CD14-positive monocyte (primary cell): ENCODE data around the gene RNFT2. TPM values are rescaled to one million over a fixed set of nuclear protein-coding genes. Genes with fewer than 3 reads are reported as not detected.

Experiments
- DNase-seq, 3 donors: peaks; one replicate each; pipeline ENCODE4 v3.0.0-alpha.2; 2011 to 2022
- H2AFZ ChIP-seq: 2 replicates; pipeline ENCODE4 v1.6.0; 2012; ENCODE audit warnings: mild to moderate bottlenecking, low read depth, low read length, inconsistent platforms; ENCODE audit not compliant: insufficient read depth, poor library complexity, severe bottlenecking
- H3K27ac ChIP-seq, 2 donors: 1 replicate in 1 of 2; 2 replicates in 1 of 2; pipeline ENCODE4 v1.5.1; 2012 to 2013; ENCODE audit warnings: low read length in 2 of 2, control low read depth in 1 of 2, inconsistent platforms in 1 of 2, low read depth in 1 of 2, mild to moderate bottlenecking in 1 of 2
- H3K27me3 ChIP-seq, 2 donors: one replicate each; pipeline versions ENCODE4 v1.6.0 to v1.6.1; 2011 to 2013; ENCODE audit warnings: low read length in 2 of 2; ENCODE audit not compliant: control insufficient read depth in 2 of 2, insufficient read depth in 2 of 2
- H3K36me3 ChIP-seq, 2 donors: replicated peaks in 1 of 2; 1 replicate in 1 of 2; 2 replicates in 1 of 2; pipeline versions ENCODE4 v1.5.1 to v1.6.1; 2012 to 2013; ENCODE audit warnings: low read length in 2 of 2, control low read depth in 1 of 2, inconsistent platforms in 1 of 2, mild to moderate bottlenecking in 1 of 2; ENCODE audit not compliant: insufficient read depth in 2 of 2, control insufficient read depth in 1 of 2
- H3K4me1 ChIP-seq, 2 donors: 1 replicate in 1 of 2; 2 replicates in 1 of 2; pipeline versions ENCODE4 v1.5.1 to v1.6.1; 2012 to 2013; ENCODE audit warnings: low read length in 2 of 2, control low read depth in 1 of 2, inconsistent platforms in 1 of 2, mild to moderate bottlenecking in 1 of 2, moderate library complexity in 1 of 2; ENCODE audit not compliant: insufficient read depth in 2 of 2, control insufficient read depth in 1 of 2
- H3K4me2 ChIP-seq: replicated peaks from 2 replicates; pipeline ENCODE3; 2012; ENCODE audit warnings: low read length, moderate library complexity, mild to moderate bottlenecking; ENCODE audit not compliant: poor library complexity, severe bottlenecking; ENCODE audit errors: extremely low read depth
- H3K4me3 ChIP-seq, 3 experiments: fragments of 200-600 bp in 1 of 3; sonication (generic) in 1 of 3; replicated peaks in 1 of 3; 1 replicate in 2 of 3; 2 replicates in 1 of 3; pipeline ENCODE4 v1.5.1; 2011 to 2013; ENCODE audit warnings: low read length in 3 of 3, mild to moderate bottlenecking in 3 of 3, control low read depth in 2 of 3, low read depth in 2 of 3, inconsistent platforms in 1 of 3, moderate library complexity in 1 of 3
- H3K79me2 ChIP-seq: 2 replicates; pipeline ENCODE4 v1.6.0; 2012; ENCODE audit warnings: mild to moderate bottlenecking, control low read depth, inconsistent platforms, low read length, moderate library complexity; ENCODE audit not compliant: insufficient read depth
- H3K9ac ChIP-seq: 2 replicates; pipeline ENCODE4 v1.6.0; 2017; ENCODE audit warnings: low read length, mild to moderate bottlenecking; ENCODE audit not compliant: insufficient read depth, poor library complexity, severe bottlenecking
- H3K9me3 ChIP-seq, 2 donors: replicated peaks in 1 of 2; 1 replicate in 1 of 2; 2 replicates in 1 of 2; pipeline versions ENCODE4 v1.5.1 to v1.6.1; 2012 to 2013; ENCODE audit warnings: low read length in 2 of 2, control low read depth in 1 of 2; ENCODE audit not compliant: control insufficient read depth in 1 of 2, insufficient read depth in 1 of 2
- H4K20me1 ChIP-seq: 2 replicates; pipeline ENCODE4 v1.6.0; 2012; ENCODE audit warnings: mild to moderate bottlenecking, low read length, control low read depth, moderate library complexity; ENCODE audit not compliant: insufficient read depth
- H3K27ac Mint-ChIP-seq, 7 donors: one replicate each; pipeline ENCODE4 v1.8.0; 2020; ENCODE audit warnings: mild to moderate bottlenecking in 7 of 7, mixed read lengths in 7 of 7, moderate library complexity in 6 of 7, inconsistent platforms in 2 of 7
- H3K27me3 Mint-ChIP-seq, 3 donors: one replicate each; pipeline ENCODE4 v1.8.0; 2021 to 2022; ENCODE audit warnings: low read depth in 3 of 3, mild to moderate bottlenecking in 3 of 3, mixed read lengths in 3 of 3, moderate library complexity in 3 of 3, inconsistent platforms in 1 of 3
- H3K36me3 Mint-ChIP-seq, 2 donors: one replicate each; pipeline ENCODE4 v1.8.0; 2020; ENCODE audit warnings: mixed read lengths in 2 of 2, inconsistent platforms in 1 of 2, mild to moderate bottlenecking in 1 of 2
- H3K4me1 Mint-ChIP-seq: one replicate; pipeline ENCODE4 v1.8.0; 2020; ENCODE audit warnings: mild to moderate bottlenecking, mixed read lengths
- H3K4me3 Mint-ChIP-seq, 2 donors: one replicate each; pipeline ENCODE4 v1.8.0; 2020; ENCODE audit warnings: mild to moderate bottlenecking in 2 of 2, mixed read lengths in 2 of 2, moderate library complexity in 1 of 2
- H3K9me3 Mint-ChIP-seq, 7 donors: one replicate each; pipeline ENCODE4 v1.8.0; 2020 to 2022; ENCODE audit warnings: mixed read lengths in 7 of 7, mild to moderate bottlenecking in 6 of 7, moderate library complexity in 6 of 7, inconsistent platforms in 2 of 7
- CTCF ChIP-seq: fragments of 200-600 bp; IDR thresholded peaks from one replicate; pipeline ENCODE4 v1.8.0; 2022; ENCODE audit warnings: antibody characterized with exemption, mild to moderate bottlenecking
- WGBS: methylation state at CpG from one replicate; pipeline ENCODE4 v1.1.5; 2013; ENCODE audit warnings: missing lambda C conversion rate; ENCODE audit not compliant: insufficient coverage; 5-methylcytosine and 5-hydroxymethylcytosine counted together
- intact Hi-C, 2 donors: fragments of 100-400 bp; cut with micrococcal nuclease; formaldehyde crosslinking; loops; one replicate each; pipeline versions ENCODE4 v1.15.0 to v1.15.1; 2023
- polyA plus RNA-seq, 3 donors: library from polyadenylated mRNA; depleted of rRNA in 1 of 3; unstranded in 2 of 3; stranded (reverse) in 1 of 3; fragments of 300-500 nt in 2 of 3; fragments of >200 nt in 1 of 3; fragmentation: Illumina TruSeq in 2 of 3; gene quantifications; 1 replicate in 2 of 3; 2 replicates in 1 of 3; pipeline ENCODE4 v1.2.3, GENCODE V29; 2012 to 2021

The RNFT2 gene
- polyA plus RNA-seq, 3 donors, result 0.05 TPM; not detected in 2

GRCh38 chr12:116806845-116807440 lies 68.8 kb downstream of the RNFT2 start:
- no peak overlapping the region for H3K27ac ChIP-seq
- no peaks in the 10 kb centered on the region for H3K27me3 ChIP-seq
- no peaks in the 10 kb centered on the region for H3K79me2 ChIP-seq
- no peak for TF ChIP-seq CTCF
- no peak overlapping the region for H3K4me2 ChIP-seq
- intact Hi-C loops, result no loop called here
- WGBS, result 82% methylated on average over 3 of the region's 10 CpGs
- H4K20me1 ChIP-seq, result no peaks in the 10 kb centered on the region
- Mint-ChIP-seq H3K27me3 (peaks cover 2 to 7% (median 2%) of the 10 kb centered on the region in 3 donors), H3K36me3 (no peaks in the 10 kb centered on the region), H3K4me1 (no peaks in the 10 kb centered on the region), H3K4me3 (no peak overlapping the region), H3K9me3 (peaks cover 0 to 1% (median 0%) of the 10 kb centered on the region in 7 donors), H3K27ac (no peak overlapping the region)
- no peak overlapping the region for H2AFZ ChIP-seq
- H3K9ac ChIP-seq, result no peak overlapping the region
- H3K4me3 ChIP-seq, result no peak overlapping the region
- H3K36me3 ChIP-seq, result no peaks in the 10 kb centered on the region
- H3K4me1 ChIP-seq, result no peaks in the 10 kb centered on the region
- no peak for DNase-seq
- no peaks in the 10 kb centered on the region for H3K9me3 ChIP-seq

GRCh38 chr12:116807546-116807945 lies 69.4 kb downstream of the RNFT2 start:
- Histone ChIP-seq H3K4me2 (no peak overlapping the region), H3K27me3 (no peaks in the 10 kb centered on the region), H3K36me3 (no peaks in the 10 kb centered on the region), H3K4me3 (no peak overlapping the region), H3K27ac (no peak overlapping the region), H3K9me3 (no peaks in the 10 kb centered on the region), H3K9ac (no peak overlapping the region), H4K20me1 (no peaks in the 10 kb centered on the region), H3K4me1 (no peaks in the 10 kb centered on the region), H2AFZ (no peak overlapping the region), H3K79me2 (no peaks in the 10 kb centered on the region)
- Mint-ChIP-seq H3K4me3 (no peak overlapping the region), H3K9me3 (peaks cover 0 to 1% (median 0%) of the 10 kb centered on the region in 7 donors), H3K27ac (no peak overlapping the region), H3K27me3 (peaks cover 2 to 6% (median 2%) of the 10 kb centered on the region in 3 donors), H3K36me3 (no peaks in the 10 kb centered on the region), H3K4me1 (no peaks in the 10 kb centered on the region)
- TF ChIP-seq CTCF, result no peak
- DNase-seq, result no peak
- intact Hi-C loops, result no loop called here
- WGBS, result 98% methylated on average over 6 of the region's 6 CpGs
